Esophagus muscularis mucosa (tissue), 4 donors: ENCODE measurements around the gene NEK8.

Experiments used
- CTCF ChIP-seq, 3 experiments: fragments of 200-600 bp in 2 of 3; fragments of 450-650 bp in 1 of 3; sonication (generic) in 2 of 3; IDR thresholded peaks; one replicate each; pipeline ENCODE4 v1.5.1; 2017 to 2019; ENCODE audit warnings: antibody characterized with exemption in 3 of 3, mild to moderate bottlenecking in 2 of 3, moderate library complexity in 1 of 3
- EP300 ChIP-seq: sonication (generic); formaldehyde crosslinking; IDR thresholded peaks from one replicate; pipeline ENCODE4 v1.6.1; 2017; ENCODE audit warnings: antibody characterized with exemption
- POLR2A ChIP-seq: fragments of 450-650 bp; IDR thresholded peaks from one replicate; pipeline ENCODE4 v1.6.1; 2017; ENCODE audit warnings: antibody characterized with exemption, moderate library complexity, mild to moderate bottlenecking, low read depth
- POLR2AphosphoS5 ChIP-seq, 2 donors: sonication (generic); formaldehyde crosslinking; IDR thresholded peaks; one replicate each; pipeline ENCODE4 v1.6.1; 2017; ENCODE audit warnings: antibody characterized with exemption in 2 of 2

- TF ChIP-seq CTCF (IDR thresholded peaks at IDR 0.05) (no peak), EP300 (no peak), POLR2A (no peak), POLR2AphosphoS5 (IDR thresholded peaks at IDR 0.05) (no peak)
Observed at GRCh38 chr17:28745786-28746411, 17.3 kb downstream of the NEK8 start.
